Suprapubic skin (tissue), 3 donors: Measurements from ENCODE around the gene RBBP8NL.

ENCODE experiments used
- EP300 ChIP-seq: sonication (generic); formaldehyde crosslinking; IDR thresholded peaks from one replicate; pipeline ENCODE4 v1.6.1; 2017; ENCODE audit warnings: antibody characterized with exemption
- TF ChIP-seq, protein P1 (sequence below), 2 donors: fragments of 200-600 bp in 1 of 2; fragments of 450-650 bp in 1 of 2; sonication (generic) in 1 of 2; IDR thresholded peaks; one replicate each; pipeline ENCODE4 v1.5.1; 2016 to 2019; ENCODE audit warnings: antibody characterized with exemption in 2 of 2, mild to moderate bottlenecking in 1 of 2, moderate library complexity in 1 of 2

DNA sequence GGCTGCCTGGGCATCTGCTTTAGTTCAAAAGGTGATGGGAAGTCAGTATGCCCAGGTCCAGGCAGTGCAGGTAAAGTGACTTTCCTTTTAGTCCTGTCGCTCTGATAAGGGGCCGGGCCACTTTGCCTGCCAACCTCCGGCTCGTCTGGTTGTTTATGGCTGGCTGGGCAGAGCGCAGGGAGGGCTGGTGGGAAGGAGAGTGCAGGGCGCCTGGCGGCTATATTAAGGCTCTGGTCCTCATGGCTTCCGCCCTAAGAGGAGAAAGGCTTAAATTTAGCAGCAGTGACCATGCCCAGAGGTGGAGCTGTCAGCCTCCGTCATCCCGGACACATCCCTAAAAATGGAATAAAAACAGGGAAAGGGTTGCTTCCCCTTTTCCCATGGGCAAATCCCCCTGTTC lies 33.8 kb upstream of the RBBP8NL start:
- TF ChIP-seq EP300: no peak
- TF ChIP-seq, protein P1, sequence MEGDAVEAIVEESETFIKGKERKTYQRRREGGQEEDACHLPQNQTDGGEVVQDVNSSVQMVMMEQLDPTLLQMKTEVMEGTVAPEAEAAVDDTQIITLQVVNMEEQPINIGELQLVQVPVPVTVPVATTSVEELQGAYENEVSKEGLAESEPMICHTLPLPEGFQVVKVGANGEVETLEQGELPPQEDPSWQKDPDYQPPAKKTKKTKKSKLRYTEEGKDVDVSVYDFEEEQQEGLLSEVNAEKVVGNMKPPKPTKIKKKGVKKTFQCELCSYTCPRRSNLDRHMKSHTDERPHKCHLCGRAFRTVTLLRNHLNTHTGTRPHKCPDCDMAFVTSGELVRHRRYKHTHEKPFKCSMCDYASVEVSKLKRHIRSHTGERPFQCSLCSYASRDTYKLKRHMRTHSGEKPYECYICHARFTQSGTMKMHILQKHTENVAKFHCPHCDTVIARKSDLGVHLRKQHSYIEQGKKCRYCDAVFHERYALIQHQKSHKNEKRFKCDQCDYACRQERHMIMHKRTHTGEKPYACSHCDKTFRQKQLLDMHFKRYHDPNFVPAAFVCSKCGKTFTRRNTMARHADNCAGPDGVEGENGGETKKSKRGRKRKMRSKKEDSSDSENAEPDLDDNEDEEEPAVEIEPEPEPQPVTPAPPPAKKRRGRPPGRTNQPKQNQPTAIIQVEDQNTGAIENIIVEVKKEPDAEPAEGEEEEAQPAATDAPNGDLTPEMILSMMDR (IDR thresholded peaks at IDR 0.05): no peak
